Epithelial cell of esophagus (primary cell): ENCODE results near the gene HTR6.

Experiments
- DNase-seq: peaks from one replicate; pipeline ENCODE4 v3.0.0; 2010; ENCODE audit warnings: low read depth
- H3K4me3 ChIP-seq: 2 replicates; pipeline ENCODE4 v1.5.1; 2011; ENCODE audit warnings: mild to moderate bottlenecking, low read length, control low read depth
- CTCF ChIP-seq: IDR thresholded peaks from 2 replicates; pipeline ENCODE4 v1.5.1; 2011; ENCODE audit warnings: low read depth, mild to moderate bottlenecking, low read length, control low read depth, inconsistent platforms; ENCODE audit not compliant: insufficient read depth; ENCODE audit errors: missing control alignments

HTR6 gene

DNA sequence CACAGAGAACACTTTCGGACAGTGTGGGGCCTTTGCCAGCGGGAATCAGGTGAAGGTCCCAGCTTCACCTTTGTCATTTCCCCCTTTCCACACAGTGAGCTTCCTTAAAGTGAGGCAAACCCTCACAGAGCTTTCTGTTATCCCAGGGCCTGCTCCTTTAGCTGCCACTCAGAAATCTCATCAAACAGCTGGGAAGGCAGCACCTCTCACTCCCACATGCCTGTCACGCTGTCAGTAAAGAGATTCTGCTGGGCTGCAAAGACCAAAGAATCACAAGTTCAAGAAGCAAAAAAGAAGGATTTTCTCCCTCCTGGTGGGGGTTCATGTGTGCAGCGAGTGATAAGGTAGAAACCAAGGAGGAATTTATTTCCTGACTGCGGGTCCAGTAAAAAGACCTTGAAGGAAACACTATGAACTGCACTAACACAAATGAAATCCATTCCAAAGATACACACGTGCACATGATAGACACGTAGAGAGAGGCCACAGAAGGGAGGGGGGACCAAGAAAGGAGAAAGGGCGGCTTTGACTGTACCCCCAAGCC is 44.0 kb downstream of the HTR6 start:
- no peak for DNase-seq
- no peak overlapping the region for H3K4me3 ChIP-seq
- TF ChIP-seq CTCF = no peak

DNA sequence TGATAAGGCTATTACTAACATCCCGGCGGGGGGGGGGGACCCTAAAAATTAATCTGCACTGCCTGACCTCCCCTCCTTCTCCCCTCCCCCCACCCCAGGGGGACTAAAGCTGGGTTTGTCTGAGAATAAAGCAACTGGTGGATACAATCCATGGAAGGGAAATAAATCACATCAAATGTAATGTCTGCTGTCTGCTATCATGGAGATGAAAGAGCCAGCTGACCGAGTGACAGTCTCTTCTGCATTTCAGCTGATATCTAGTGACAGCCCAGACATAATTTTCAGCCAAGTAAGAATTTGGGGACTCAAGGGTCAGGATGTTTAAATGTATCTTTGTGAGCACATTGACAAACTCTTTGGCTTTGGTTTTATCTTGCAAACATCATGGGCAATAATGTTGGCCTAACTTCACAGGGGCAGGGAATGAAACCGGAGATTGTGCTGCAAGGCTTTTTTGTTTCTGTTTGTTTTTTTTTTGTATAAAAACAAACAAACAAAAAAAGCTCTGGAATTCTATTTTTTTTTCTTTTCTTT is 44.7 kb downstream of the HTR6 start:
- no peak overlapping the region for H3K4me3 ChIP-seq
- no peak for TF ChIP-seq CTCF

GRCh38 chr1:19710825-19711611 is 46.3 kb downstream of the HTR6 start:
- DNase-seq = no peak
- H3K4me3 ChIP-seq = no peak overlapping the region
- no peak for TF ChIP-seq CTCF

More for the DNA sequence above, 44.7 kb downstream of the HTR6 start:
- no peak for DNase-seq

GRCh38 chr1:19712928-19713327 is 48.3 kb downstream of the HTR6 start:
- H3K4me3 ChIP-seq = no peak overlapping the region
- no peak for TF ChIP-seq CTCF
- no peak for DNase-seq

- peak; percentile 95 for DNase-seq
- H3K4me3 ChIP-seq = no peak overlapping the region
- peak; percentile 91 for TF ChIP-seq CTCF
Measured at GRCh38 chr1:19715334-19716203, 50.9 kb downstream of the HTR6 start.

GRCh38 chr1:19717467-19717866 is 52.8 kb downstream of the HTR6 start:
- H3K4me3 ChIP-seq = no peak overlapping the region
- TF ChIP-seq CTCF = no peak
- no peak for DNase-seq
